GM21360 (cell line): ENCODE data around the gene TSPAN17.

ENCODE experiments used
- ATAC-seq: cut with Tn5 transposase; IDR thresholded peaks from one replicate; pipeline ENCODE4 v1.9.1; 2021; ENCODE audit warnings: mild to moderate bottlenecking, moderate library complexity; ENCODE audit not compliant: unreplicated experiment

Gene TSPAN17

DNA sequence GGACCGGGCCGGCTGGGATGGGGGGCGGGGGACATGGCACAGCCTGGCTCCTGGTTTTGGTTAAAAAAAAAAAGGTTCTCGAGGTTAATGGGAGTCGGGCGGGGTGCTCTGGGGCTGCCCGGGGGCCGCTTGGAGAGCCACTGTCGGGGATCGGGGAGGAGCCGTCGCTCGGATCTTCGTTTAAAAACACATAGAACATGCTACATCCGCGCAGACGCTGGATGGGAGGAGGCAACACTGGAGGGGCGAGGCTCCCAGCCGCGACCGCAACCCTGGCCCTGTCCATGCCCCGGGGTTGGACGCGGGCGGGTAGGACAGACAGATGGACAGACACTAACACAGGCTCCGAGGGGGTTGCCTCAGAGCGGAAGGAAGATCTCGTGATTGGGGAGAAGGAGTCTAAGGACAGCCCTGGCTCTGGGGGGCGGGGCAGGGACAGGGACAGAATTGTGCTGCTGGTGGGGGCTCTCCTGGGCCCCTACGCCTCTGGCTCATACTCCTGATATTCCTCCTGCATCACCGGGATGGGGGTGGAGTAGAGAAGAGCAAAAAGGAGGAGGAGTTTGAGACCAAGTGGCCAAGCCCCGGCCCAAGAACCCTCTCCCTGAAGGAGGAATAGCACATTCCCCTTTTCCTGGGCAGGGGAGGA lies 26.8 kb upstream of the TSPAN17 start:
- no peak for ATAC-seq

DNA sequence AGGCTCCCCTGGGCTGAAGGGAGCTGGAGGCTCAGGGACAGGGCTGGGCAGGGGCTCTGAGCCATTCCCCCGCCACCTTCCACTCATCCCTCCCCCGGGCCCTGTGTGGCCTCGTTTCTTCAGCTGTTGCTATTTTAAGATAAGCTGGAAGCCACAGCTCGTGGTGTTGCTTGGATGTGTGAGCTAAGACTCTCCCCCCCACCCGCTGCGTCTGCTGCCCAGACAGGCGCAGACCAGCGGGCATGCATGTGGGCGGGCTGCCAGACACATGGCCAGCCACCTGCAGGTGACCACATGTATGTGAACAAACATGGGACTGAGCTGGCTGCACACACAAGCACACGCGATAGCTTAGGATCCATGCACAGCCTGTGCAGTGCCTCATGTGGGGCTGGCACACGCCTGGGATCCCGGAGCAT lies 25.6 kb upstream of the TSPAN17 start:
- ATAC-seq, result no peak

DNA sequence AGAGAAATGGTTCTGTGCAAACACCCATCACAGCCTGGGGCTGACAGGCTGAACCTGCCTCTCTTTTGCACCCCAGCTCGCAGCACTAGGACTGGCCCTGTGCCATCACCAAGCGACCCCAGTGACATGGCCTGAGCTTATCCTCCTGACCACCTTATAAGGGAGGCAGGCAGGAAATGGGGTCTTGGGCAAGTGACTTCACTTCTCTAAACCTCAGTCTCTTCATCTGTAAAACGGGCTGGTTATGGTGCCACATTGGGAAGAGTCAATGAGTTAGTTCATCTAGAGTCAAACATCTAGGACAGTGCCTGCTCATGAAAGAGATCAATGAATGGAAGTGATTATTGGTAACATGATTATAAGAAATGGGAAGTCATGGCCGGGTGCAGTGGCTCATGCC lies 23.1 kb upstream of the TSPAN17 start:
- no peak for ATAC-seq

GRCh38 chr5:176624938-176625337 lies 22.3 kb upstream of the TSPAN17 start:
- ATAC-seq, result no peak

DNA sequence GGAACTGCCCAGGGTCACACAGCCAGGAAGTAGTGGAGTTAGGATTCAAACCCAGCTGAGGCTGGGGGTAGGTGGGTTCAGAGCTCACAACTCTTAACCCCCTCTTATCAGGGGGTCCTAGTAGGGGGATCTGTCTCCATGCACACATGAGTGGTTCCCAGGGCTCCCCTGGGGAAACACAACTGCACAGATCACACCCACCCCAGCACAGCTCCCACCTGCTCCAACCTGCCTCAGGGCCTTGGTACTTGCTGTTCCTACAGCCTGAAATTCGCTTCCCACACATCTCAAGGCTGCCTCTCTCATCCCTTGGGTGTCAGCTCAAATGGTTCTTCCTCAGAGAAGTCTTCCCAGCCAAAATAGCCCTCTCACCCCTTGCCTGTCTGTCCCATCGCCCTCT lies 21.8 kb upstream of the TSPAN17 start:
- ATAC-seq, result no peak

DNA sequence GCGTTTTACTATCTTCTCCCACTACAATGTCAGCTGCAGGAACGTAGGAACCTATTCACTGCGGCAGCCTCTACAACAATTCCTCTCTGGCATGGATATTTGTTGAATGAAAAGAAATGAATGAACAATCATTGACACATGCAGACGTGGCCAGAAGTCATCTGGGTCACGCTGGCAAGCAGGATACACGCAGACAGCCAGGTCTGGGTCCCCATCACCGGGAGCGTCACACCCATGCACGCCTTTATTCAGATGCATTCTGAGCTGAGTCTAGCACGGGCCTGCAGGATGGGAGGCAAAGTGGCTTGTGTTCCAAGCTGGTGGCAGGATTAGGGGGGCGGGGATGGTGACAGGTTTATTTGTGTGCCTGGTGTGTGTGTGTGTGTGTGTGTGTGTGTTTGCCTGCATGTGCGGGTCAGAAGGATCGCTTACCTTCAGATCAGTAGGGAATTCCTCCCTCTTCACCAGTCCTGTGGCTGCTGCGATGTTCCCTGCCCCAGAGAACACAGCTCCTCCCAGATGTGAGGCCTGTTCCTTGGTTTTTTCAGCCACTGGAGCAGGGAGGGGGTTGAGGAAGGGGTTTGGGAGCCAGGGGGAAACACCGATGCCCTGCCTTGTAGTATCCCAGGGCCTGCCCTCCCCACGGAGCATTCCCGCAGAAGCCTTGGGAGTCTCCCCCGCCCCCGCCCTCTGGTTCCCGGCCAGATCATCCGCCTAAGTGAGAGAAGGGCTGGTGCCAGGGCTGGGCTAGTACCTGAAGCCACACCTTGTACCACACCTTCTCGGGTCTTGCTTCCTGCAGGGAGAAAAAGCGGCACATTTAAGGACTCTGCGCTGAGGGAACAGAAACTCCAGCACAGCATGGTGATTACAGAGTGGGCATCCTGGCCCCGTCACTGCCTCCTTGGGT lies 21.1 kb upstream of the TSPAN17 start:
- no peak for ATAC-seq

DNA sequence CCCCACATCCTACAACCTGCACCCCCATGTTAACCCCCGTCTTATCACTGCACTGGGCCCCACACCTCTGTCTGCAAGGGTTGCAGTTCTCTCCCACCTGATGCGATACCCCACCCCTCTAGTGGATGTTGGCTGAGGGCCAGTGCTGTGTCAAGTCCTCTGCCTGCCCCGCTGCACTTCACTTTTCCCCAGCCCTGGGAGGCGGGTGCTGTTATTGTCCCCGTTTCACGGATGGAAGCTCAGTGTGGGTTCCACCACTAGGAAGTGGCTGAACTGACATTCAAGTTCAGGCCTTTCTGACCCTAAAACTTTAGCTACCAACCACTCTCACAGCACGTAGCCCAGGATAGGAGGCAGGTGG lies 20.4 kb upstream of the TSPAN17 start:
- no peak for ATAC-seq

DNA sequence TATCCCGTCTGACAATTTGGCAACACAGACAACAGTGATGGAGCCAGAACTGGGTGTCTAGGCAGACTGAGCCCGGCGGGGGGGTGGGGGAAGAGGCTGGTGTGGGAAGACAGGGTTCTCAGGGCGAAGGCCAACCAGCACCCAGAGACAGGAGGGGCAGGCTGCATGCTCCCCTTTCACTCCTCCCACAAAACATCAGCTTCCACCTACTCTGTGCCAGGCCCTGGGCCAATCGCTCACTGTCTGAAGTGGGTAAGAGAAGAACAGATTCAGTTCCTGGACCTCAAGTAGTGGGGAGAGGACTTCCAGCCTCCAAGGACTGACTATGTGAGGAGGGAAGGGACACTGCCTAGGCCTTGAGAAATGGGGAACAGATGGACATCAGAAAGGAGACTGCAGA lies 19.7 kb upstream of the TSPAN17 start:
- no peak for ATAC-seq

GRCh38 chr5:176628406-176629228 lies 18.7 kb upstream of the TSPAN17 start:
- no peak for ATAC-seq

GRCh38 chr5:176629317-176629852 lies 17.9 kb upstream of the TSPAN17 start:
- no peak for ATAC-seq

DNA sequence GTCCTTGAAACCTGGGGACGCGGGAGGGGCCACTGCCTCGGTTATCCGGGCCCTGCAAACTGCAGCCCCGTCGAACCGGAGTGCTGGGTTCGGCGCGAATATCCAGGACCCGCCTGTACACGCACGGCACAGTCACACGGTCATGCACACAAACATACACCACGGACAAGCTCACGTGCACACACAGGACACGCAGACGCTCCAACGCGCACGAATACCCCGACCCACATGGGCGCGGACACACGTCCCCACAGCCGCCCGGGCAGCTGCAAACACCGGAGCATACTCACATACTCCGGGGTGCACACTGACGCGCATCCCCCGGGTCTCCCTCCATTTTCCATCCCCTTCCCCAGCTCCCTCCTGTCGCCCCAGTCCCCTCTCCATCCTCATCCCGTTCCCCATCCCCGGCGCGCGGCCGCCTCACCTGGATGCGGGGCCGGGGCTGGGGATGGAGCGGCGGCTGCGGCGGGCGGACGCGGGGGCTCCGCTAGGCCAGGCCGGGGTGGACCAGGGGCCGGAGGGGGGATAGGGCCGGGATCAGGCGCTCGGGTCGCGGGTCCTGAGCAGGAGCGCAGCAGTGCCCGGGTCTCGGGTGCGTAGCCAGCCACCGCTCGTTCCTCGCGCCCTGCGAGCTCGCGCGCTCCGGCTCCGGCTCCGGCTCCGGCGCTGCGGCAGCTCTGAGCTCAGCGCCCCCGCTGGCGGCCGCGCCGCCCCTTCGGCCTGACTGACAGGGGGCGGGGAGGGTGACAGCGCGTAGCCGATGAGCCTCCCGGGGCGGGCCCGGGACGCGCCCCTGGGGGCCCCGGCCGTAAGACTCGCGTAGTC lies 17.2 kb upstream of the TSPAN17 start, which contains the start of the genes EIF4E1B and SNCB:
Gene EIF4E1B, plus strand, starts transcription at position 823 of the 828 bp plus-strand sequence. CDS start 12,113 bp downstream, outside the sequence.
Gene SNCB, minus strand, starts transcription at position 682 of the 828 bp plus-strand sequence. CDS start 880 bp downstream, outside the sequence.
- ATAC-seq, result peak; percentile 73

GRCh38 chr5:176630681-176631222 lies 16.5 kb upstream of the TSPAN17 start:
- no peak for ATAC-seq

DNA sequence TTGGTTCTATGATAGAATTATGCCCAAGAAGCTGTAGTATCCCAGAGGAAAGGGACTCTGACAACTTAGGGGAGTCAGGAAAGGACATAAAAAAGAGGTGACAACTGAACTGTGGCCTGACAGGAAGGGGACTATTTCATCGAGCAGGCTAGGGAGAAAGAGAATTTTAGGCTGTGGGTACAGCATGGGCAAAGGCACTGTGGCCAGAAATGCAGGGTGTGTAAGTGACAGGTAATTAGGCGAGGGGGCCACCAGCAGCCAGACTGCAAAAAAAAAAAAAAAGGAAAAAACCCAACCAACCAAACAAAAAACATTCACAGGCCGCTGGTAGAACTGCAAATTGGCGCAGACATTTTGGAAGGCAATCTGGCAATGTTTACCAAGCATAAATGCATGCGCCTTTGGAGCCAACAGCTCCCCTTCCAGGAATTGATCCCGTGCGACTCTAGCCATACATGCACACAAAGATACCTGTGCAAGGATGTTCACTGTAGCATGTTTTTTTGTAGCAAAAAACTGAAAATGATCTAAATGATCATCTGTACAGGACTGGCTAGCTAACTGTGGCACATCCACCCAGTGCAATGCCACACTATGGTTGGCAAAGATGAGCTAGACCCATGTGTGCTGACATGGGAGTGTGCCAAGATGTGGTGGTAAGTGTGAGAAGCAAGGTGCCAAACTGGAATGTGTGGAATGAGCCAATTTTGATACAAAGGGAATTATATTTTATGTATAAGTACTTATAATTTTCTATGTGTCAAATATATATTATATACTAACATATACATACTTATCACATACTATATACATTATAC lies 15.7 kb upstream of the TSPAN17 start:
- no peak for ATAC-seq

GRCh38 chr5:176632745-176633144 lies 14.5 kb upstream of the TSPAN17 start:
- ATAC-seq, result no peak

DNA sequence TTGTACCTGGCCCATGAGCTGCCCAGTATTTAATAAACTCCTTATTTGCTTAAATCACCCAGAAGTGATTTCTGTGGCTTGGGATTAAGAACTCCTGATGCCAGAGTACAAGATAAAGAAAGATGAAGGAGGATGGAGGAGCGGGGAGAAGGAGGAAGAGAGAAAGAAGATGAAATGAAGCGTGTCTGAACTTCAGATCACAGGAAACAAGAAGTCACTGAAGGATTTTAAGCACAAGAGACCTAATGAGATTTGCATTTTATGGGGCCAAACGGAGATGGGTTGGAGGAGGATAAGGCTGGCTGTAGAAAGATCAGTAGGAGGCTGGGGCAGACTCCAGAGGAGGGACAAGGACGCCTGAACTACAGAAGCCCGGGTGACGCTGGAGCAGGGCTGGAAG lies 13.7 kb upstream of the TSPAN17 start:
- ATAC-seq, result no peak

DNA sequence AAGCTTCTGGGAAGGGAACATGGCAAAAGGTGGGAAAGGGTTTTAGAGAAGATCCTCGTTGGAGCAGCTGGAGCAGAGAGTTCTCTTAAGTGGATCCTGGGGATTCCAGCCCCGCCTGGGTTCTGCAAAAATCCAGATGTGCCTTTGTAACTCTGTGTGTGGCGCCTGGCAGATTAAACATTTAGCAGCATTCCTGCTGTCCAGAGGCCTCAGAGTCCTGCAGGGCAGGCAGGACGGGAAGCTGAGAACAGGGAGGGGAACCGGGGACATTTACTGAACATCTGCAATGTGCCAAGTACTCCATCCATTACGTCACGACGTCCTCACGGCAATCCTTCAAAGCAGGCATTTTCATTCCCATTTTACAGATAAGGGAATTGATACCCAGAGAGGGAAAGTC lies 10.9 kb upstream of the TSPAN17 start:
- no peak for ATAC-seq

- no peak for ATAC-seq
Observed at GRCh38 chr5:176637556-176637955, 9.7 kb upstream of the TSPAN17 start.

DNA sequence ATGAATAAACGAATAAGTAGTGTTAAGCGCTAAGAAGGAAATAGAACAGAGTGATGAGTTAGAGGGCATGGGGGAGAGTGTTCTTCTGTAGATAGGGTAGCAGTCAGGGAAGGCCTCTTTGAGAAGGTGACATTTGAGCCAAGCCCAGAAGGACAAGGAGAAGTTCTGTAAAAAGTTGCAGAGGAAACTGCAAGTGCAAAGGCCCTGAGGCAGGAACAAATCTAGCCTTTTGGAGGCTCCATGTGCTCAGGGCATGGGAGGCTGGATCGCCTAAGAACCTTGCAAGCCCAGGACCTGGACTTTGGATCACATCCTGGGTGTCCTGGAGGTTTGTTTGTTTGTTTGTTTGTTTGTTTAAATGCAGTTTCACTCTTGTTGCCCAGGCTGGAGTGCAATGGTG lies 8.8 kb upstream of the TSPAN17 start:
- no peak for ATAC-seq

DNA sequence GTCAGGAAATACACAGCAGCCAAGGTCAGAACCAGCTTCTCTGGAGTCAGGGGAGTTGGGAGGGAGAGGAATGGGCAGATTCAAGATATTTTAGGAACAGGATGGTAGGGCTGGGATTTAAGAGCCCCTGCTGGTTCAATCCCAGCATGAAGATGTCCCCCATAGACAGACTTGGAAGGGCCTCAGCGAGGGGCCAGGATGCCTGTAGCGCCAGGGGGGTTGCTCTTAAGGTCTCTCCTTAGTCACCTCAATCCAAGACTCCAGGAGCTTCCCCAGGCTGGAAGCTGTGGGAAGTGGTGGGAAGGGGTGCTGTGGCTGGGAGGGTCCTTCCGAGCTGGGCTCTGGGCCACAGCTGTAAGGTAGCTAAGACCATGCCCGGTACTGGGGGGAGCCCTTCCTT lies 8.1 kb upstream of the TSPAN17 start:
- no peak for ATAC-seq
